GM18873 (cell line): Measurements from ENCODE around the gene PHACTR3.
"Not testable (repeated sequence)": the region's sequence is repeated elsewhere in the genome, so short reads cannot be mapped to it uniquely, and the experiment has no call there.

Experiments used
- ATAC-seq: cut with Tn5 transposase; IDR thresholded peaks from one replicate; pipeline ENCODE4 v1.9.1; 2021; ENCODE audit warnings: mild to moderate bottlenecking, moderate library complexity, moderate number of reproducible peaks; ENCODE audit not compliant: unreplicated experiment, low FRiP score

The PHACTR3 gene

DNA sequence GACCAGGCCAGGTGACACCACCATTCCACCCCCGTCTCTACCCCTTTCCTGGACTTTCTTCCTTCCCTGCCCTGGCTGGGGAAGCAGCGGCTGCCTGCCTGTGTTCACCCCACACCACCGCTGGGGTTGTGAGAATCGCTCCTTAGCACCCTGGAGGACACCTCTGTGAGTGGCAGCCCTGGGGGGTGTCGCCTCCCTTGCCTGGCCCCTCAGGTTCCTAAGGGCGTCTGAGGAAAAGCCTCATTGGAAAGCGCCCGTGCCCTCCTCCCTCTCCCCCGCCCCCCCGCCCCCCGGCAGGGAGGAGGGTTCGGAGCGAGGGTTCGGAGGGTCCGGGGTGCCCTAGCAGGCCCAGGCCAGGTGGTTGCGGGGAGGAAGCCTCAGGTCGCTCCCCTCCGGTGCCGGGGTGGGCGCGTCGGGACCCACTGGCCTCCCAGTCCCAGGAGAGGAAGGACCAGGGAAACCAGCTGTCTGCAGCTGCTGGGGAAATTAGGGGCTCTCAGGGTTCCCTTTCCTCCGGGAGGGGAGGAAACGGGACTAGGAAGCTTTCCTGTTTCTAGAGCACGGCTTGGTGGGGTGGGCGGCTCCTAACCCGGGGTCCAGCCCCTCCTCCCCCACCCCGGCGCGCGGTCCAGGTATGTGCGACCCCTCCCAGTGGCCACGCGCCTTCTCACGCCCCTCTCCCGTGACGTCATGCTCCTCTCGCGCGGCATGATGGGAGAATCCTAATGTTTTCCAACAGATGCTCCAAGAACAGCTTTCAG, at the start of gene PHACTR3:
PHACTR3 (plus strand) TSS at position 760 of the 761 bp plus-strand sequence. CDS start 475 bp downstream, outside the sequence.
- no peak for ATAC-seq

DNA sequence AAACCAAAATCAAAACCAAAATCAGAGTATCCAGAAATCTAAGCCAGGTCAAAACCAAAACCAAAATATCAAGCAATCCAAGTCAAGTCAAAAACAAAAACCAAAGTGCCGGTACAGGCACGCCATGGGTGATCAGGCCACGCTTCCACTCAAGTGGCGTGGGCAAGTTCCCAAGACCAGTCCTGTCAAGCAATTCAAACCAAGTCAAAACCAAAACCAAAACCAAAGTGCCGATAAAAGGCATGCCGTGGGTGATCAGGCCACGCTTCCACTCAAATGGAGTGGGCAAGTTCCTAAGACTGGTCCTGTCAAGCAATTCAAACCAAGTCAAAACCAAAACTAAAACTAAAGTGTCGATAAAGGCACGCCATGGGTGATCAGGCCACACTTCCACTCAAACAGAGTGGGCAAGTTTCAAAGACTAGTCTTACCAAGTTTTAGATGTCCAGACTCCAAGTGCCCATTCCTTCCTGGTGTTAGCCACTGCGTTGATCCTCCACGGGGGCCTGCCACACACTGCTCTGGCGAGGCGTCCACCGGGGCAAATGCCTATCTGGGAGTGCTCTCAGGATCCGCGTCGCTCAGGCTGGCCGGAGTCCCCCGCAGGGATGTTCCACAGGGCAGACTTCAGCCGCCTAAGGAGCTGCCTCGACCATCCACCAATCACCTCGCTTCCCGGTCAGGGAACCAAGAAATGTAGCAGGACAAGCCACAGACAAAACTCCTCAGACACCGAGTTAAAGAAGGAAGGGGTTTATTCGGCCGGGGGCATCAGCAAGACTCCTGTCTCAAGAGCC, 46.4 kb upstream of the PHACTR3 start:
- not testable (repeated sequence) for ATAC-seq

DNA sequence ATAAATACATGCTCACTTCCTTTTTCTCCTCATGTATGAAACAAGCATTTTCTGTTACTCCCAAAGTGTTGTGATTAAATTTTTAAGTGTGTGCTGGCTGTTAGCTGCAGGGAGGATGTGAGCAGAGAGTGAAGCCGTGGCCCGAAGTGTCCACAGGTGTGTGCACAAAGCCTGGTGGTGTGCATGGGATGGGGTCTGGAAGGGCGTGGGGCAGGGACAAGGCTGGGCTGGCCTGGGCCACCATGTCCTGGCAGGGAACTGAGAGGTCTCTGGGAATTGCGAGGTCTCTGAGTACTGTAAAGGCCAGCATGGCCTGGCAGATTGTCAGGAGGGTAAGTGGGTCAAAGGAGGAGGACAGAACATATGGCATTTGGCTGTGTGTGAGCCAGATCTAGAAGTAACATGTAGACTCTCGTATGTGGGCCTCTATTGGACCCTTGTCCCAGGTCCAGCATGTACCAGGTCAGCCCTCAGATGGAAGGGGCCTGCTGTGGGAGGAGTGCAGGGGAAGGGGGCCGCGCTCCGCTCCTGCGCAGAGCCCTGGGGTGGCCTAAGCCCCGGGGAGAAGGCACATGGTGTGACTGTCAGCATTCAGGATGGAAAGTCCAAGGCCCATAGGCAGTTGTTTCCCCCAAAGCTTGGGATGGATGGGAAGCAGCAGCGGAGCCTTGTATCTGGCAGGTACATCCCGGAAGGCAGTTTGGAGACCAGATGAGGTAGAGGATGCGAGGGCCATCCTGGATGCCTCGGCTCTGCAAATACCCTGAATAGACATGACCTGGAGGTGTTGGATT, 45.1 kb upstream of the PHACTR3 start:
- ATAC-seq: no peak

DNA sequence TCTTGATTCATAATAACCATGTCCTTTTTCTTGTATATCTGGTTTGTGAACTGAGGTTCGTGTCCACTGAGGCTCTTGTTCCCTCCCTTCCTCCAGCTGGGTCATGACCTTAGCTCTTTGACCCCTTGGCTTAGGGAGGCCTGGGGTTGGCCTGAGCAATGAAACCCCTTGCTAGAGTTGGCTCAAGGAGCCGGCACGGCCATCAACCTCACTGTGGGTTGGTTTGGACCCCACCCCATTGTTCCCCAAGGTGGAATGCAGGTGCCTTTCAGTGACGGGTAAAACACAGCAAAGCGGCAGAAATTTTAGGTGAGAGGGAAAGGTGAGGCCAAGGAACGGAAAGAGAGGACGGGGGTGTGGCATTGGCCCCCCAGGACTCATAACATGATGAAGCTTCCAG, 44.5 kb upstream of the PHACTR3 start:
- no peak for ATAC-seq

DNA sequence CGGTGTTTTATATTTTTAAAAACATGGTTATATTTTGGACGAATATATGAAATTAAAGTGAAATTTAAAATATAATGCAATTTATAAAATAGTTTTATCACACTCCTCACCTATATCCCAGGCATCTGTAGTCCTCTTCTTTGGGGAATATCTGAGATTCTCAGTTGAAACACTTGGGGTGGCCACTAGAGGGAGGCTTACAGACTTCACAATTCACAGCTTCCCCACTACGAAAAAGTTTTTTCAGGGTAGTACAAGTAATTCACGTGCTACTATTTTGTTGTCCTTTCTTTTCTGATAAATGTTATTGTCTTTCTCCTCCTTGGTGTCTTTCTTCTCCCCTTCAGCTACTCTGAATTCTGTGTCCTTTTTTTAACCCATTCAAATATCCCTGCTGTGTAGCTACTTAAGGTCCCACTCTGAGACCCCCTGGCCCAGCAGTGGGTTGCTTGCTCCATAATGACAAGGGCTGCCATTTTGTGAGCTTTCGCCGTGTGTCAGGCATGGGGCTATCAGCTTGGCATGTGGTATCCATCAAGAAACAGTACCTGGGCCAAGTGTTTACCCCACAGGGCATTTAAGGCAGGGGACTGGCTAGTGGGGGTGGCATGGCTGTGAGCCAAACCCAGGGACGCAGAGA, 43.6 kb upstream of the PHACTR3 start:
- ATAC-seq: no peak

DNA sequence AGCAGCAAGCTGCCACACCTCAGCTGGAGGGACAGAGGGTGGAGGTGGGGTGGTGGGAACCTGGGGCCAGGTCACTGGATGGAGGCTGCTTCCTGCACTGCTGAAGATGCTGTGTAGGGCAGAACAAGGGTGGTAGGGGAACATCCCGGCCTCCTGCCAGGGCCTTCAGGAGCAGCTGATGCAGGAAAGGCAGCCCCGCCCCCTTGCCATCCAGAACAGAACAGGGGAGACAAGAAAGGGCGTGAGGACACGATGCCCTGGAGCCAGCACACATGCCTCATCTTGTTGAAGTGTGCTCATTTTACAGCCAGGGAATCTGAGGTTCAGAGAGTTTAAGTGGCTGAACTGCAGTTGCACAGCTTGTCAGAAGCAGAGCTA, 43.1 kb upstream of the PHACTR3 start:
- ATAC-seq: no peak

DNA sequence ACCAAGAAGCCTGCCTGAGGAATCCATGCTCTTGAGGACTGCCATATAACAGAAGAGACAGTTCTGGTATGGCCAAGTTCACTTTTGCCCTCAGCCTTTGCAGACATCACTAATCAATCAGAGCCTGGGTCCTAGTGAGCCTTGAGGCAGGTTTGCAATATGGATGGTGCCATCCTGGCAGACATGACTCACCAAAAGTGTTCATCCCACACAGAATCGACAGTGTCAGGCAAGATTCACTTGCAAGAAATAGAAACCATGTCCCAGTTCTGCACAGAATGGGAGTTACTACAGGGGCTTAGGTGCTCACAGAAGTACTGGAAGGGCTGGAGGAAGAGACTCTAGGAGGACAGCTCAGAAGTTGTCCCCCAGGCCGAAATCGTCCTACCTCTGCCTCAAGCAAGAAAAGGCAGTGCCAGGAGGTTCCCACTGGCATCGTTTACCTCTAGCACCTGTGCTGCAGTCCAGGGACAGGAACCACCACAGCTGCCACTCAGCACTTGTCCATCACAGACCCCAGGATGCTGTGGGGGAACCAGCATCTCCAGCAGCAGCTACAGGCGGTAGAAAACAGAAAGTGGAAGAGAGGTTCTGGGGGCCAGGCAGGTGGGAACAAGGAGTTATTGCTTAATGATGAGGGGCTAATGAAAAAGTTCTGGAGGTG, 42.6 kb upstream of the PHACTR3 start:
- ATAC-seq: no peak

DNA sequence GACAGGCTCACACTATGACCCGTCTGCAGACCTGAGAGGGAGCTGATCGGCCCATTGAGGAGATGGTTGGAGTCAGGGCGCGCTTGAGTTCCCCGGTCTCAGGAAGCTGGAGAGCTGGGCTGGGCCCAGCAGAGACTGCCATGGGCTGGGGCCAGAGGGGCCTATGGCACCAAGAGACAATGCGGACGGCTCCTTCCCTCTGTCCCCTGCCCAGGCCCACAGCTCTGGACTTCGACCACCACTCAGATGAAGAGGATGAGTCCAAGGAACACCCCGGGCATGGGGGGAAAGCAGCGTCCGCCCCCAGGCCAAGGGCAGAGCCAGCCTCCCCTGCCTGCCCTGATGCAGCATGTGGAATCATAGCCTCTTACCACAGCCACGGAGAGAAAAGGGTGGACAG, 40.2 kb upstream of the PHACTR3 start:
- ATAC-seq: no peak

DNA sequence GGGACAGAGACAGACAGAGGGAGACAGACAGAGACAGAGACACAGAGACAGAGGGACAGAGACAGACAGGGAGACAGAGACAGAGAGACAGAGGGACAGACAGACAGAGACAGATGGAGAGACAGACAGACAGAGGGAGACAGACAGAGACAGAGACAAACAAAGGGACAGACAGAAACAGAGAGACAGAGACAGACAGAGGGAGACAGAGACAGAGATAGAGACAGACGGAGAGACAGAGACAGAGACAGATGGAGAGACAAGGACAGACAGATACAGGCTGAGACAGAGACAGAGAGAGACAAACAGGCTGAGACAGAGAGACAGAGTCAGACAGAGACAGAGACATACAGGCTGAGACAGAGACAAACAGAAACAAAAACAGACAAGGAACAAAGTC, 39.4 kb upstream of the PHACTR3 start:
- ATAC-seq: no peak

DNA sequence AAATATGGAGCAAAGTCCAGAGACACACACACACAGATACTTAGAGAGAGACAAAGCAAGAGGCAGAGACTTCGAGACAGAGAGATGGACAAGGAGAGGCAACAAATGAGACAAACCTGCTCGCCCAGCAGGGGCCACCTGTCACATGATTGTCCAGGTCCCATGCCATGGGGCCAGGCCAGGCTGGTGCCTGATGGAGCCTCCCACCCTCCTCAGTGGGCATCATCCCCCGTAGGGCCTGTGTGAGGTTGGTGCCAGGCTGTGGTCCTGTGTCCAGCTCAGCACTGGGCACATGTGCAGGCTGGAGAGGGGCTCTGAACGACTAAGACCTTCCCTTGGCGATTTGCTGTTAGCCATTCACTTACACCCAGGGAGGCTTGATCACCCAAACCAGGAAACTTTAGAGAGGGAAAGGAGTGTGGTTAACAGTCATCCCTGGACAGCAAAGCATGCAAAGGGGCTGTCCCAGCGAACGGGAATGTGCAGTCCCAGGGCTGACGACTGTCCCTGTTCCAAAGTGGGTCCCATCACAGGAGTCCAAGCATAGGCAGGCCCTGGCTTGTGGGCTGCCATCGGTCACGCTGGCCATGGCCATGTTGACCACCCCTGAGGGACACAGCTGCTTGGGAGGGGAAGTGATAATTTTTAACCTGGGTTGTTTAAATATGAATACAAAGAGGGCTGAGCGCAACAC, 38.4 kb upstream of the PHACTR3 start:
- no peak for ATAC-seq

DNA sequence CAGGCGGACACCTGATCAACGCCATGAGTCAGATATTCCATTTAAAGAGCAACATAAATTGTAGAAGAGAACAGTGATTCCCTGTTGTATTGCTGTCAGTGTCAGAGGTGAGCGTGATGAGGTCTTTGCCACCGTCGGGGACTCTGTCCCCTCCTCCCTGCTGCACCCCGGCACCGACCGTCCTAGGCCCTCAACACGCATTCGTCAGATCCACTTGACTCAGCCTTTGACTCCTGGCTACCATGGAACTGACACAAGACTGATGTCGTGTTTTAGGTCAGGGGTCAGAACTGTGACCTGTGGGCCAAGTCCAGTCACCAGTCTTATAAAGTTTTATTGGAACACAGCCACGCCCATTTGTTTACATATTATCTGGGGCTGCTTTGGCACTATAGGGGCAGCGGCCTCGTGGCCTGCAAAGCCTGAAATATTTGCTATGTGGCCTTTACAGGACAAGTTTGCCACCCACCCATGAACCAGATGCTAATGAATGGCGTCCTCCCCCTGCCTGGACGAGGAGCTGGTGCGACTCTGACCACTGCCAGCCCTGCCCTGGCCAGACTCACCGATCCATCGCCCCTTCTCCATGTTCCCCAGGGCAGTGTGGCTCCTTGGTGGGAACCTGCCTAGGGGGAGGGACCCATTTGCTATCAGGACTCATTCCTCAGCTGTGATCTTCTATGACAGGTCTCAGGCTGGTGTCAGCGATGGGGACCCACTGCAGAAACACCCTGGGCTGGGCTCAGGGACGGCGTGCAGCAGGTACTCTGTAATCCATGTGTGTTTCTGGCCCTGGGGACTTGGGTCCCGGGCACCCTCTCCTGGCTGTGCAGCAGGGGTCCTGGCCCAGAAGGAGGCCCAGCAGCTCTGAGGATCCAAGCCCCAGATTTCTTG, 37.5 kb upstream of the PHACTR3 start:
- no peak for ATAC-seq

DNA sequence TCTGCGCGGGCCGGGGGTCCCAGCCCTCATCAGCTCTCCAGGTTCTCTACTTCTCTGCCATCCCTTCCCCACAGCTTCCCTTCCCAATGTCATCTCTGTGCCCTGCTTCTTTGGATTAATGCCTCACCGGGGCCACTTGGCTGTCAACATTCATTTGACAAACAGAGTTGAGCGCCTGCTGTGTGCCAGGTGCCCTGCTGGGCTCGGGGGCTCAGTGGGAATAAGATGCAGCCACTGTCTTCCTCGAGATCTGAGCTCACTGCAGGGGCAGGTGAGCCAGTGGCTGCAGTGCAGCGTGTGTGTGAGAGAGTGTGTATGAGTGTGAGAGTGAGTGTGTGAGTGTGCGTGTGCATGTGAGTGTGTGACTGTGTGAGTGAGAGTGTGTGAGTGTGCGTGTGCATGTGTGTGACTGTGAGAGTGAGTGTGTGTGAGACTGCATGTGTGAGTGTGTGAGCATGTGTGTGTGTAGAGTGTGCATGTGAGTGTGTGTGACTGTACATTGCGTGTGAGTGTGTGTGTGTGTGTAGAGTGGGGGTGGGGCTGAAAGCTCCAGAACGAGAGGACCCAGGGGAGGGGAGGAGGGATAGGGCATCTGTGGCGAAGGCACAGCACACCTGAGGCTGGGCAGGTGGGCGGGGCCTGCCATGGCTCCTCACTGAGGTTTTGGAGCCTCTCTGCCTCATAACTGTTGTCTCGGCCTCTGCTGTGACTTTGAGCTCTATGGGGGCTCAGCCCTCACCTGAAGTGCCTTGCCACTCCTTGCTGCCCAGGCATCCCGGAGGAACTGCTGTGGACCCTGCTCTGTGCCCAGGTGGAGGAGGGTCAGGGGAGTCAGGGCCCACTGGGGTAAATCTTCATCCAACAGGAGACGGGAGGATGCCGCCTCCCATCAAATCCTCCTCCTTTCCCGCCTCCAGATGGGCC, 36.5 kb upstream of the PHACTR3 start:
- ATAC-seq: no peak

DNA sequence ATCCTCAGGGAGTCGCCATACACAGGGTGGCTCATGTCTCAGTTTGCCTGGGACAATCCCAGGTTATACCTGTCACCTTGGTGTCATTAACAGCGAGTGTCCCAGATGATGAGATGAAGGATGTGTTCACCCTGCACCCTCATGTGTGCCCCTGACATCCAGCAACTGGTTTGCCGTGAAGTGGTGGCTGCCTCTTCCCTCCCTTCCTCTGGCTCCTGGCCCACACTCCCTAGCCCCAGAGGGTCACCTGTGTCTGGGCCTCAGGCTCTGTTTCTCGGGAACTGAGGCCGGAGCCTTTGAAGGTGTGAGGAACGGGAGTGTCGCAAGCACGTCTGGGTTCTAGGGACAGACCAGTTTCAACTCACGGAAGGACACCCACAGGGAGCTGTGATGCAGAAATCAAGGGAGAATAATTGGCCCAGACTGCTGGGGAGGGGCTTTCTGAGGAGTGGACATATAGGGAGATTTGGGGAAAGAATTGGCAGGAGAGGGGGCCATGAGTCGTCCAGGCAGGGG, 35.8 kb upstream of the PHACTR3 start:
- no peak for ATAC-seq

DNA sequence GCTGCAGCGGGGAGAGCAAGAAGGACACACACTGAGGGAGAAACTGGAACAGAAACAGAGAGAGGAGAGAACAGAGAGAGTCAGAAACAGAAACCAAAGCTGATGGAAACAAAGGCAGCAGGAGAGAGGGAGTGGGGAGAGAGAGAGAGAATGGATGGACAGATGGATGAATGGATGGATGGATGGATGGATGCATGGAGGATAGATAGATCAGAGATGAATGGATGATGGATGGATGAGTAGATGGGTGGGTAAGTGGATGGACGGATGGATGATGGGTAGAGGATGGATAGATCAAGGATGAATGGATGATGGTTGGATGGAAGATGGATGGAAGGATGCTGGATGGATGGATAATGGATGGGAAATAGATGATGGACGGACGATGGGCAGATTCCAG, 35.0 kb upstream of the PHACTR3 start:
- no peak for ATAC-seq

DNA sequence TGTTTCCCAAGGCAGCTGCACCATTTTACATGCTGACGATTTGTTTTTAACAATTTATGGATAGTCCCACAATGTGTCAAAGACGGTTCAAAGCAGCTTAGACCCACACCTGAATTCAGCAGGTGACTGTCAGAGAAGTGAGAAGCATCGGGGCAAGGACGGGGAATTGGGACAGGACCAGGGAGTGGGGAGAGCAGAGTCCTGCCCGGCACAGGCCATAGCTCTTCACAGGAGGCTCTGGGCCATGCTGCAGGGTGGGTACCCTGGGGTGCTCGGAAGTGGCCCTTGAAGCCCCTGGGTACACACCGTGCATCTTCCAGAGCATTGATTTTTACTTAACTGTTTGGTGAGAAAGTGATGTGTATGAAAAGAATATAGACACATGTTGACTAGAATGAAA, 33.2 kb upstream of the PHACTR3 start:
- no peak for ATAC-seq

DNA sequence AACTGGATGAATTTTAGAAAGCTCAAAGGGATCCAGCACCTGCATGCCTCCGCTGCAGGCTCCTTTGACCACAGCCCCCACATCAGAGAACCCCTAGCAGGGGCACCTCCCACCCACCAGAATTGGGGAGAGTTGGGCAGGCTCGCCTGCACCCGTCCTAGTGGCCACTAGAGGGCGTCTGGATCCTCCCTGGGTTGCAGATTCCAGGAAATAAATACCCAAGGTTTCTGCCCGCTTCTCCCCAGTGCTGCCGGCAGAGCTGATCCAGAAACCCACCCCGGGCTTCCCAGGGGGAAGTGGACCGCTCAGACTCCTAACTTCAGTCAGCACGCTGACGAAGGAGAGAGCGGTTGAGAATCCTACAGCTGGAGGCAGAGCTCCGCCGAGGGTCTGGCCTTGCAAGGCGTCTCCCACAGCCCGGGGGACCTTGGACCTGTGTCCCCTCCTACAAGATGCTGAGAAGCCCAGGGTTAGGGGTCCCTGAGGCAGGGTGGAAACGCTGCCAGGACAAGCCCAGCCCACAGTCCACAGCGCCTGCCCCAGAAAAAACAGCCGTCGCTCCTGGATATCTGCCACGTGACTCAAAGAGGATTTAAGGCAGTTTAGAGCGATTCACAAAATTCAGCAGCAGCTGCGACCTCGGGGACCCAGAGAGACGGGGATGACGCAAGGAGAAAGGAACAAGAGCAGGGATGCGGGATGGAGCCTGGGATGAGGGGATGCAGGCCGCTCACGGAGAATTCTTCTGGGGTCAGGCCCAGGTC, 32.6 kb upstream of the PHACTR3 start:
- ATAC-seq: no peak

DNA sequence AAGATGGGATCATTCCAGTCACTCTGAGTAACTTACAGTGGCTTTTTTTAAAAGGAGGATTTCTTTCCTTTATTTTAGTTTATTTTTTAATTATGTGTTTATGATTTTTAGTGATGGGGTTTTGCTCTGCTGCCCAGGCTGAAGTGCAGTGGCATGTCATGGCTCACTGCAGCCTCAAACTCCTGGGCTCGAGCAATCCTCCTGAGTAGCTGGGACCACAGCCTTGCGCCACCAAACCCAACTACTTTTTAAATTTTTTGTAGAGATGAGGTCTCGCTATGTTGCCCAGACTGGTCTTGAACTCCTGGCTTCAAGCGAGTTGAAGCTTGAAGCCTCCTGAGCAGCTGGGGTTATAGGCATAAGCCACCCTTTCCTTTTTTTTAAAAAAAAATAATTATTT, 31.8 kb upstream of the PHACTR3 start:
- ATAC-seq: no peak
